ENCODE measurements around the gene DRP2. TPM values are rescaled to one million over a fixed set of nuclear protein-coding genes. Genes with fewer than 3 reads are reported as not detected.

DRP2 gene
- total RNA-seq, 3 donors from 2014 or later (not counting 1 experiment from before 2014, with no cell fraction given), result 0.07 TPM; not detected in 2

DNA sequence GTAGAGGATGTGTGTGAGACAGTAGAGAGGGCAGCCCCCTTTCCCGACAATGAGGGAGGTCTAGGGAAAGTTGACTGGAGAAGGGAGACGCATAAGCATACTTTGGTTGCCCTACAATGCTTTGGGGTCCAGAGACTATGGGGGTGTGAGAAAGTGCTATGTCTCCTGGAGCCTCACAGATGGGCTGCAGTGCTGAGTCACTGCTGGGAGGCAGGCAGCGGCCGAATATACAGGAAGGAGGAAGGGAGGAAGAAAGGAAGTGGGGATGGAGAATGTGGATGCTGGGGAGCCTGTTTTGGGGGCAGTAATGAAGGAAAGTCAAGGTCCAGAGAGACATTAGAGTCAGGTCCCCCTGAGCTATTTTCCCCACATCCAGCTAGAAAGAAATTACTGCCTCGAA lies 12.7 kb downstream of the DRP2 start:
- no peaks in the 10 kb centered on the region for H3K36me3 Mint-ChIP-seq
- DNase-seq (no peak), ATAC-seq (no peak)
- H3K9me3 Mint-ChIP-seq, result no peaks in the 10 kb centered on the region
- Histone ChIP-seq H3K4me3 (ENCODE audit: low read length) (no peak overlapping the region), H3K4me1 (ENCODE audit: control insufficient read depth, insufficient read depth, low read length) (no peaks in the 10 kb centered on the region), H3K27ac (ENCODE audit: low read length) (no peak overlapping the region), H3K36me3 (ENCODE audit: control insufficient read depth, insufficient read depth, low read length) (no peaks in the 10 kb centered on the region), H3K9me3 (ENCODE audit: control insufficient read depth, insufficient read depth, low read length) (no peaks in the 10 kb centered on the region), H3K27me3 (ENCODE audit: control insufficient read depth, insufficient read depth, low read length) (no peaks in the 10 kb centered on the region)
- intact Hi-C loops (cut with micrococcal nuclease), result no loop called here
- H3K27ac Mint-ChIP-seq, result no peak overlapping the region
- H3K27me3 Mint-ChIP-seq (ENCODE audit: low read depth in 2 of 2), result peaks cover 0 to 6% of the 10 kb centered on the region in 2 donors
- WGBS (ENCODE audit: insufficient coverage), result 66% methylated on average over 5 of the region's 5 CpGs
- H3K4me1 Mint-ChIP-seq, result no peaks in the 10 kb centered on the region
- H3K4me3 Mint-ChIP-seq, result no peak overlapping the region
- TF ChIP-seq CTCF (IDR thresholded peaks at IDR 0.05), result no peak

- intact Hi-C loops (cut with micrococcal nuclease), result no loop called here
Measured at GRCh38 chrX:101237041-101237440, 17.5 kb downstream of the DRP2 start.

DNA sequence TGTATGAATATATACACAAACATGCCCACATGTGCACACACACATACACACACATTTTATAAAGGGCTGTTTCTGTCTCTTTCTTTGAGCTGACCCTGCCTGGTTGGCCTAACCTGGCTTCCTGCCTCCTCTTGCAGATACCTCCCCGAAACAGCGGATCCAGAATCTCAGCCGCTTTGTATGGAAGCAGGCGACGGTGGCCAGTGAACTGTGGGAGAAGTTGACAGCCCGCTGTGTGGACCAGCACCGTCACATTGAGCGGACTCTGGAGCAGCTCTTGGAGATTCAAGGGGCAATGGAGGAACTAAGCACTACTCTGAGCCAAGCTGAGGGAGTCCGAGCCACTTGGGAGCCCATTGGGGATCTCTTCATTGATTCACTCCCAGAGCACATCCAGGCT lies 21.9 kb downstream of the DRP2 start:
- H3K9me3 ChIP-seq (ENCODE audit: control insufficient read depth, insufficient read depth, low read length), result no peaks in the 10 kb centered on the region
- no peaks in the 10 kb centered on the region for H3K9me3 Mint-ChIP-seq
- no peak overlapping the region for H3K27ac Mint-ChIP-seq
- no peak overlapping the region for H3K4me3 Mint-ChIP-seq
- no peak overlapping the region for H3K4me3 ChIP-seq (ENCODE audit: low read length)
- no peak for TF ChIP-seq CTCF (IDR thresholded peaks at IDR 0.05)
- H3K27me3 ChIP-seq (ENCODE audit: control insufficient read depth, insufficient read depth, low read length), result no peaks in the 10 kb centered on the region
- H3K4me1 ChIP-seq (ENCODE audit: control insufficient read depth, insufficient read depth, low read length), result no peaks in the 10 kb centered on the region
- DNase-seq, result no peak
- H3K36me3 ChIP-seq (ENCODE audit: control insufficient read depth, insufficient read depth, low read length), result no peaks in the 10 kb centered on the region
- no peaks in the 10 kb centered on the region for H3K27me3 Mint-ChIP-seq (ENCODE audit: low read depth in 2 of 2)
- no peak for ATAC-seq
- intact Hi-C loops (cut with micrococcal nuclease), result no loop called here
- no peaks in the 10 kb centered on the region for H3K36me3 Mint-ChIP-seq
- WGBS (ENCODE audit: insufficient coverage), result 89% methylated on average over 9 of the region's 9 CpGs
- no peaks in the 10 kb centered on the region for H3K4me1 Mint-ChIP-seq
- no peak overlapping the region for H3K27ac ChIP-seq (ENCODE audit: low read length)

More at GRCh38 chrX:101237041-101237440, 17.5 kb downstream of the DRP2 start:
- H3K4me3 Mint-ChIP-seq, result no peak overlapping the region
- H3K36me3 ChIP-seq (ENCODE audit: control insufficient read depth, insufficient read depth, low read length), result no peaks in the 10 kb centered on the region
- H3K4me1 ChIP-seq (ENCODE audit: control insufficient read depth, insufficient read depth, low read length), result no peaks in the 10 kb centered on the region
- H3K27me3 ChIP-seq (ENCODE audit: control insufficient read depth, insufficient read depth, low read length), result no peaks in the 10 kb centered on the region
- no peaks in the 10 kb centered on the region for H3K9me3 Mint-ChIP-seq
- no peak overlapping the region for H3K27ac ChIP-seq (ENCODE audit: low read length)
- H3K27ac Mint-ChIP-seq, result no peak overlapping the region
- H3K36me3 Mint-ChIP-seq, result no peaks in the 10 kb centered on the region
- no peak for TF ChIP-seq CTCF (IDR thresholded peaks at IDR 0.05)
- no peaks in the 10 kb centered on the region for H3K4me1 Mint-ChIP-seq
- H3K4me3 ChIP-seq (ENCODE audit: low read length), result no peak overlapping the region
- no peak for ATAC-seq
- H3K27me3 Mint-ChIP-seq (ENCODE audit: low read depth in 2 of 2), result no peaks in the 10 kb centered on the region
- H3K9me3 ChIP-seq (ENCODE audit: control insufficient read depth, insufficient read depth, low read length), result no peaks in the 10 kb centered on the region
- DNase-seq, result no peak
- WGBS (ENCODE audit: insufficient coverage), result 92% methylated on average over 2 of the region's 2 CpGs

GRCh38 chrX:101252634-101253033 lies 33.0 kb downstream of the DRP2 start:
- no peak for DNase-seq
- no peak overlapping the region for H3K4me3 Mint-ChIP-seq
- Histone ChIP-seq H3K4me1 (ENCODE audit: control insufficient read depth, insufficient read depth, low read length) (no peaks in the 10 kb centered on the region), H3K36me3 (ENCODE audit: control insufficient read depth, insufficient read depth, low read length) (no peaks in the 10 kb centered on the region), H3K9me3 (ENCODE audit: control insufficient read depth, insufficient read depth, low read length) (no peaks in the 10 kb centered on the region), H3K27ac (ENCODE audit: low read length) (no peak overlapping the region), H3K4me3 (ENCODE audit: low read length) (no peak overlapping the region), H3K27me3 (ENCODE audit: control insufficient read depth, insufficient read depth, low read length) (no peaks in the 10 kb centered on the region)
- no peak for ATAC-seq
- no peak for TF ChIP-seq CTCF (IDR thresholded peaks at IDR 0.05)
- no peak overlapping the region for H3K27ac Mint-ChIP-seq
- peaks cover 3% of the 10 kb centered on the region in 2 donors for H3K4me1 Mint-ChIP-seq
- no peaks in the 10 kb centered on the region for H3K27me3 Mint-ChIP-seq (ENCODE audit: low read depth in 2 of 2)
- WGBS (ENCODE audit: insufficient coverage), result 82% methylated on average over 2 of the region's 2 CpGs
- no peaks in the 10 kb centered on the region for H3K9me3 Mint-ChIP-seq
- H3K36me3 Mint-ChIP-seq, result no peaks in the 10 kb centered on the region
- intact Hi-C loops (cut with micrococcal nuclease), result no loop called here
